Activated T-helper 9 cell treated with anti-CD3 and anti-CD28 coated beads, Interleukin-2, amount 50 U/mL, for 16 hours (primary cell): ENCODE data around the gene STPG3.

Experiments
- DNase-seq: peaks from one replicate; pipeline ENCODE4 v3.0.0-alpha.2; 2020; ENCODE audit warnings: low read depth

STPG3 gene

DNA sequence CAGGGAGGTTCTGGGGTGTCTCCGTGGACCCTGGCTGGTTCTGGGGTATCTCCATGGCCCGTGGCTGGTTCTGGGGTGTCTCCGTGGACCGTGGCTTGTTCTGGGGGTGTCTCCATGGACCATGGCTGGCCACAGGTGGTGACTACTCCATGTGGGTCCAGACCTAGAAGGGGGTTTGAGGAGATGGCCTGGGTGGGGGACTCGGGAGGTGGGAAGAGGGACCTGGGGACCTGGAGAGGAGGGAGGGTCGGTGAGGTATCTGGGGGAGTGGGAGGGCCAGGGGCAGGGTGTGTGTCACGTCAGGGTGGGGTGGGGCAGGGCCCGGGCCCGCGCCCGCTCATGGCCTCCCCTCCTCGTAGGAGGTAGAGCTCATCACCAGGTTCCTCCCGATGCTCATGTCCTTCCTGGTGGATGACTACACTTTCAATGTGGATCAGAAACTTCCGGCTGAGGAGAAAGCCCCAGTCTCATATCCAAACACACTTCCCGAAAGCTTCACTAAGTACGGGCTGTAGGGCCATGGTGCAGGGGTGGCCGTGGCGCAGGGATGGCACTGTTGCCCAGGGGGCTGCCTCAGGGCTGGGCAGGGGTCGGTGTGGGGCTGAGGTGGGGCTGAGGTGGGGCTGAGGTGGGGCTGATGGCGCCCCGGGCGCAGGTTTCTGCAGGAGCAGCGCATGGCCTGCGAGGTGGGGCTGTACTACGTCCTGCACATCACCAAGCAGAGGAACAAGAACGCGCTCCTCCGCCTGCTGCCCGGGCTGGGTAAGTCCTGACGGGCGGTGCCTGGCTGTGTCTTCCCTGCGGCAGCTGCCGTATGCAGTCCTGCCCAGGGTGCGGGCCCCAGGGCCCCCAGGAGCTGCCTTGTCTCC lies 15.7 kb downstream of the STPG3 start:
- no peak for DNase-seq

DNA sequence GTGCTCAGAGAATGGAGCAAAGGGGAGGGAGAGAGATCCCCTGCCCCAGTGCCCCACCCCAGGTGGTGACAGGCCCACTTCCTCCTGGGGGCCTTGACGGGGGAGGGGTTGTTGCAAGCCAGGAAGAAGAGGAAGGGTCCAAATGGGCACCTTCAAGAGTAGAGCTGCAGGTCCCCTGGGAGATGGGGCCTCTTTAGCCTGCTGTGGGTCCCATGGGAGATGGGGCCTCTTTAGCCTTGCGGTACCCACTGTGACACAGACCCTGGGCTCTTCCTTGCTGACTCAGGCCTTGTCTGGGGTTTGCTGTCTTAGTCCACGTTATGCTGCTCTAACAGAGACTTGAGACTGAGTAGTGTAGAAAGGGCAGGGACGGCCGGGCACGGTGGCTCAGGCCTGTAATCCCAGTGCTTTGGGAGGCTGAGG lies 16.9 kb downstream of the STPG3 start:
- DNase-seq, result no peak

DNA sequence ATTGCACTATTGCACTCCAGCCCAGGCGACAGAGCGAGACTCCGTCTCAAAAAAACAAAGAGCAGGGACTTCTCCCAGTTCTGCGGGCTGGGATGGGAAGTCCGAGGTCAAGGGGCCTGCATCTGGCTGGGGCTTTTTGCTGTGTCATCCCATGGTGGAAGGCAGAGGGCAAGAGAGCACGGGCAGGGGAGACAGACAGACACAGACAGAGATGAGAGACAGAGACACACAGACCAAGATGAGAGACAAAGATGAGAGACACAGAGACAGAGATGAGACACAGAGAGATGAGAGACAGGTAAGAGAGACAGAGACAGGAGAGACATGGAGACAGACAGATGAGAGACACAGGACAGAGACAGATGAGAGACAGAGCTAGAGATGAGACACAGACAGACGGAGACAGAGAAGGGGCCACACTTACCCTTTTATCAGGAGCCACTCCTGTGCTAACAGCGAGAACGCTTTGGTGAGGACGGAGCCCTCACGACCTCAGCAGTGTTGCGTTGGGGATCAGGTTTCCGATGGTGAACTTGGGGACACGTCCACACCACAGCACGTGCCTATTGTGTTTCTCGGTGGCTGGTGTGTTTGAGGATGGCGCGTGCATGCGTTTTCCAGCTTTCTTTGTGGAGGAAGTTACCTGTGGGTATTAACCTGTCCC lies 17.6 kb downstream of the STPG3 start:
- DNase-seq, result no peak

DNA sequence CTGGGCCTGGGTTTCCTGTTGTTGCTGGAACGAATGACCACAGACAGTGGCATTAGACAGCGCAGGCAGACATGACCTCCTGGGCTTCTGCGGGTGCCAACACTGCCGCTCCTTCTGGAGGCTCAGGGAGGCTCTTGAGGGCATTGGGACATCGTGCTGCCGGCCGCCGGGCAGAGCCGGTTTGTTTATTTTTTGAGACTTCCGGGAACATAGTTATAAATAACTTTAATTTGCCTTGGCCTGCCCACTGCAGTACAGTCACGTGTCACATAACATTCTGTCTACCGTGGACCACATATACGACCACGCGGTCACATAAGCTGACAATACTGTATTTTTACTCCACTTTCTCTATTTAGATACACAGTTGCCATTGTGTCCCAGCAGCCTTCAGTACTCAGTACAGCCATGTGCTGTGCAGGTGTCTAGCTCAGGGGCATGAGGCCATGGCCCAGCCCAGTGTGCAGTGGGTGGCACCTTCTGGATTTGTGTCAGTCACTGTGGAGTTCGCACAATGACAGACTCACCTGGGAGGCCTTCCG lies 18.2 kb downstream of the STPG3 start:
- no peak for DNase-seq

DNA sequence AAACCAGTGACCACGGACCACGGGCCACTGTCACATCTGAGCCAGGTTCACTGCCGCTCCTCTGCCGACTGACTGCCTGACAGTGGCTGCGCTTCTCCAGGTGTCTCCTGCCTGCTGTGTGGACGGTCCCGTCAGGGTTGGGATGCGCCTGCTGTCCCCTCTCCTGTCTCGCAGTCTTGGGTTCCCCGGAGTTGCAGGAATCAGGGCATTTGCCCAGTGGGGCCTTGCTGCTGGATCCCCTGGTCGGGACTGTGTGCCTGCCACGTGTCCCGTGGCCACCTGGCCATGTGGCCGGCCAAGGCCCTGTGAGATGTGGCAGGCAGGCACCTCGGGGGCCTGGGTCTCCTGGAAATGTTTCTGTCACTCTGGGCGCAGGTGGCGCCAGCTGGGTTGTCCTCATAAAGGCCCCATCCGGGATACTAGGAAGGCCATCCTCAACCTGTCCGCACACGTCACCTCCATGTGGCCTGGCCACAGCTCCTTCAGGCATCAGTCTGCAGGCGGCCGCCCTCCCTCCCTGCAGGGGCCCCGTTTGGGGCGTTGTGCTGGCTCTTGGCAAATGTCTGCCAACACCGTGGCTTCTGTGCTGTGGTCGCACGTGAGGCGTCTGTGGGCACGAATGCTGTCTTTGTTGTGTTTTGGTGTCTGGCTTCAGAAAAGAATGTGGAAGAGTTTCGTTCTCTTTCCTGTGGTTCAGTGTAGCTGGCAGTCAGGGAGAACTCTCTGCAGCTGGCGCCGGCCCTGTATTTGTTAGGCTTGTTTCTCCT lies 20.0 kb downstream of the STPG3 start:
- DNase-seq, result no peak

DNA sequence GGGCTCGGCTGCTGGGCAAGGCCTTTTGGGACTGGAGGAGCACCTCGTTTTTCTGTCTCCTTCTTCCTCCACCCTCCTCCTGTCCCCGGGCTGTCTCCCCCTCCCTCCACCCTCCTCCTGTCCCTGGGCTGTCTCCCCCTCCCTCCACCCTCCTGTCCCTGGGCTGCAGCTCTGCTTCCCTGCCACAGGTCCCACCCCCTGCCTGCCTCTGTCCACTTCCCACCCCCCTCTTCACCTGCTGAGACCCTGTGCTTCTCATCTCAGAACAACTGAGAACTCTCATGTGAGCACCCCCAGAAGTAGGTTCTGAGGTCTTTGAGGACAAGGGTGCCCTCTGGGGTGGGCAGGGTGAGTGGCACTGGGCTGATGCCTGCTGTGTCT lies 20.6 kb downstream of the STPG3 start:
- no peak for DNase-seq

DNA sequence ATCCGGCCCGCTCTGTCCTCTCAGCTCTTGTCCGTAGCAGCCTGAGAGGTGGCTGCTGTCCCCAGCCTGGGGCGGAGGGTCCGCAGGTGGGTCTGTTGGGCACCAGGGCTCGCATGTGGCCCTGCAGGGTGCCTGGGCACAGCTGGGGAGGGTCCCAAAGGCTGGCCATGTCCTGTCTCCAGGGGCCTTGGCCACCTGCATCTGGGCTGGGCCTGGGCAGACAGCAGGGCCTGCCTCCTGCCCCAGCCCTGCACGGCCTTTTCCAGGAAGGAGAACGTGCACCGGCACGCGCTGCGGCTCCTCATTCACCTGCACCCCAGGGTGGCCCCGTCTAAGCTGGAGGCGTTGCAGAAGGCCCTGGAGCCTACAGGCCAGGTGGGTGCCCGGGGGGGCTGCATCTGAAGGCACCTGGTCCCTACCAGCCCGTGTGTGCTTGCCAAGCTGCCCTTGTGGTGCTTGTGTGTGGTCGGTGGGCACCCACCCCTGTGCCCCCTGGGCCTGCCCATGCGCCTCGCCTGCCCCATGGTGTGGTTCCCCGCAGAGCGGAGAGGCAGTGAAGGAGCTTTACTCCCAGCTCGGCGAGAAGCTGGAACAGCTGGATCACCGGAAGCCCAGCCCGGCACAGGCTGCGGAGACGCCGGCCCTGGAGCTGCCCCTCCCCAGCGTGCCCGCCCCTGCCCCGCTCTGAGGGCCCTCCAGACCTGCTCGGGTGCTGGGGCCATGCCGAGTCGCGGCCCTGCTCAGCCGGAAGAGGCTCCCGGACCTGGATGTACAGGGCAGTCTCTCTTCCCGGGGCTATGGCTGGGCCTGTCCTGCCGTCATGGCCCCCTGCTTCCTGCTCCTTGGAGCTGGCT lies 21.4 kb downstream of the STPG3 start:
- no peak for DNase-seq

DNA sequence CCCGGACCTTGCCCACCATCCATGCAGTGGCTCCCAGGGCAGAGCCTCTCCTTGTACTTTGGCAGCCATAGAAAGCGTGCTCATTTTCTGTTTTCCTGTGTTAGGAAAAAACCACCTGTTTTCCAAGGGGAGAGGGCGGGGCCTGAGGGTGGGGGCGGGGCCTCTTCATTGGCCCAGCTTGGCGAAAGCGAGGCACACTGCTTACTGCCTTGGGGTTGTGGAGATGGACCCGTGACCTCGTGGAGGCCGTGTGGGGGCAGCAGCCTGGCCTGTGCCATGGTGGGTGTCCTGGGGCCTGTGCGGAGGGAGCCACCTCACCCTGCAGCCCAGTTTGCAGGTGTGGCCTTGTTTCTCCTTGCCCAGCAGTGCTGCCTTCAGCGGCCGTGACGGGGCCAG lies 22.0 kb downstream of the STPG3 start:
- DNase-seq, result no peak

DNA sequence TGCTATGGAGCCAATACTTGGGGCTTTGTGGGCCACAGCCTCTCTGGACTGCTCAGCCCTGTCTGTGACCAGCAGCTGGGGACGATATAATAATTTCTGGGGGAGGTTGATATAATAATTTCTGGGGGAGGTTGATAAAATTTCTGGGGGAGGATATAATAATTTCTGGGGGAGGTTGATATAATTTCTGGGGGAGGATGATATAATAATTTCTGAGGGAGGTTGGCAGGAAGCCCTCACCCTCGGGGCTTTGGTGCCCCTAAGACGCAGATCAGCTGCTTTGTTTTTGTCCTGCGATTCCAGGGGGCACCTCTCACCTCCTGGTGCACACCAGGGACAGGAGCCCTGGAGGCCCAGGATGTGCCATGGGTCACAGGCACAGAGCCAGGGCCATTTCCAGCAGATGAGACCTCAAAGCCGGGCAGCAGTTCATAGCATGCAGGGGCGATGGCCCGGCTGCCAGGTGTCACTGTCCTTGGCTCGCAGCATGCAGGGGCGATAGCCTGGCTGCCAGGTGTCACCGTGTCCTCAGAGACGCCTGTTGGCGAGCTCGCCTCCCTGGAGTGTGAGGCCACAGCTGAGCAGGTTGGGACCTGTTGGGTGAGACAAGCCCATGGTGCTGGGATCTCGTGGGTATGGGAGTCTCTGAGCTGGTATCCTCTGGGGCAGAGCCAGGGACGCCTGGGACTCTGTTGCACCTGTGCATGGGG lies 22.7 kb downstream of the STPG3 start:
- no peak for DNase-seq

DNA sequence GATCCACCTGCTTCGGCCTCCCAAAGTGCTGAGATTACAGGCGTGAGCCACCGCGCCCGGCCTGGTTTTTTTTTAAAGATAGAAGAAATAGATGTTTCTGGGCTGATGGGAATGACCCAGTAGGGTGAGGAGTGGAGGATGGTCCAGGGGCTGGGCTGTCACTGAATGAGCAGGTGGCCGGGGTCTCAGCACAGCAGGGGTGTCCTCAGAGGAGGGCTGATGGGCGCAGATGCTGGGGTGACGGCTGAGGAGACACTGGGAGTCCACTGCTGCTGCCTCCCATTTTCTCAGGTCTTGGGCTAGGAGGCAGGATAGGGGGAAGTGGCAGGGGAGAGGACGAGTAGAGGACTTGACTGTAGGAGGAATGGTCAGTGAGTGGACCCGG lies 24.1 kb downstream of the STPG3 start:
- no peak for DNase-seq

DNA sequence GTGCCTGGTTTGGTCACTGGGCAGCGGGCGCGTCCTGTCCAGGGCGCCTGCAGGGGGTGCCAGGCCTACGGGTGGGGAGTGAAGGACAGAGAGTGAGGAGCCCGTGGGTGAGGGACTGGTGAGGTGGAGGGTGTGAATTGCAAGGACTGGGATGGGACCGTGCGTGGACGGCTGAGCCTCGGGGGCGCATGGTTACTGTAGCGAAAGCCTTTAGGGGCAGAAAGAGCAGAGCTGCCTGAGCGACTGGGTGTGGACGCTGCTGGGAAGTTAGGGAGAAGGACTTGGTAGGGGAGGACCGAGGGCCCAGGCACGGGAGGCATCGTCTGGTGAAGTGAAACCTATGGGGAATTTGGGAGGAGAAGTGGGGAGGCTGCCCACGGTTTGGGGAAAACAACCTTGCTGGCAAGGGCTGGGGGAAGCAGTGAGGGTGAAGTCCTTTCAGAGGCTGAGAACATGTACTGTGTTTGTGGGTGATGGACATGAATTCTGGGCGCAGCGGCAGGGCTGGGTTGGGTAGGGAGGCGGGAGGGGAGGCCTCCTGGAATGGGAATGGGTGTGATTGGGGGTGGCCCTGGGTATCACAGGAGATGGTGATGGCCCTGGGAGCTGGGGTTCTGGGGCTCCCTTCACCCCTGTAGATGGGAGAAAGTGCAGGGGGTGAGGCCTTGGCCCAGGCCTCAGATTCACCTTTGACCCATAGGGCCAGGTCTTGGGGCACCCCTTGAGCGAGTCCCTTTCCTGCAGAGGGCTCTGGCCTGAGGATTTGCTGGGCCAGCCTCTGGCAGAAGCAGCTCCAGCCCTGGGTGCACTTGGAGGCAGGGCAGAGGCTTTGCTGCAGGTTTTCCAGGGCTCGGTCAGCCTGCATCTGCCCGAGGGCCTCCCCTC lies 24.7 kb downstream of the STPG3 start:
- DNase-seq, result no peak

DNA sequence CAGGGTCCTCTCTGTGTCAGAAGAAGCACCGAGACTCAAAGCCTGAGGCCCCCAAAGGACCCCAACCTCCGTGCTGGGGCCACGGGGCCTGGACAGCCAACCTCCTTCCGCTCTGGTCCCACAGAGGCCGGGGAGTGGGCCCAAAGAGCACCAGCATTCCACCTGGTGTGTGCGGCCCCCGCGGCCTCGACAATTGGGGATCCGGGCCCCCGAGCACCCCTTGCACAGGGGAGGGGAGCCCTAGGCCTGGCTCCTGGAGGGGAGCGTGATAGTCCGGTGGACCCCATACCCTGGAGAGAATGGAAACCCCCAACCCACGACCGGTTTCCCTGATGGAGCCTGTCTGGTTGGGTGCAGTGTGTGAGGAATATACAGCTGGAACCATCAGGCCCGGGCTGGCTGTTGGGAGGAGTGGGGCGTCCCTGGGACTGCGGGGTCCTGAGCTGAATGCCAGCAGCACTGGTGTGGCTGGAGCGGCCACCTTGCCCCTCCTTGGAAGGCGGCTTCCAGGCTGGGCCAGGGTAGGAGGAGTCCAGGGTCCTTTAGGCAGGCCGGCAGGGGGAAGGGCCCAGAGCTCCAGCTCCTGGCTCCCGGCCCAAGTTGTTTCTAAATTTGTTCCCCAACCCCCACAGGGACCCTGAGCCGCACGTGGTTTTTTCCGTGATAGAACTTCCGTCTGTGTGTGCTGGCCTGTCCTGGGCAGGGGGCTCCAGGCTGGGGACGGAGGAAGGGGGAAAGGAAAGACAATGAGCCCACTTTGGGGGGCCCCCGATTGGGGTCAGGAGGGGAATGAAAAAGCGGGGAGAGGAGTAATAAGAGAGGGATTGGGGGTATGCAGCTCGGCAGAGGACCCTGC lies 25.6 kb downstream of the STPG3 start:
- DNase-seq, result no peak

DNA sequence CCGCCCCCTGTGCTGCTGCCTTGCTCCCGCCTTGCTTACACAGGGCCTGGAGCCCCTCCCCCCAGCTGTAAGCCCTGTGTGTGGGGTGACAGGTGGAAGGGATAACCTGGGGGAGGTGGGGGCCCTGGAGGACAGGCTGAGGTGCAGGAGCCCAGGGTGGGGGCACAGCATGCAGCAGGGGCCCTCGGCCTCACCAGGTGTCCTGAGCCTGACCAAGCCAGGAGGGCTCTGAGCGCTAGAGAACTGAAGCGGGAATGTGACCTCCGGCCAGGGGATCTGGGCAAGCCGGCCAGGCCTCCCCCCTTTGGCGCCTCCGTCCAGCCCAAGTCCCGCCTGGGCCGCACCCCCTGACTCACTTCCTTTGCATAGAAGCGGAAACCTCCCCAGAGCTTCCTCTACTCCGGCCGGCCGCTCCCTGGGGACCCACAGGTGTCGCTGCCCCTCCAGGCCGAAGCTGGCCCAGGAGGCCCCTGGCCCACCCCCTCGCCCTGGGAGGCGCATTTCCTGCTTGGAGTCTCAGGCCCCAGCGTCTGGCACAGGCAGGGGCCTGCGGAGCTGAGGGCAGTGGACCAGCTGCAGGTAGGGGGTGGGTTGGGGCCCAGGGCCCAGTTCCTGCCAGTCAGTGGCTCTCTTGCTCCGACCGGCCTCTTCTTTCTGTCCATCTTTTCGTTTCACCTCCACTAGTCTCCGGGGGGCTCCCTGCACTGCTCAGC lies 26.4 kb downstream of the STPG3 start, which contains the start of gene TOR4A:
TSS of gene TOR4A (plus strand) at position 398 of the 713 bp plus-strand sequence. CDS start 964 bp downstream, outside the sequence.
- no peak for DNase-seq

DNA sequence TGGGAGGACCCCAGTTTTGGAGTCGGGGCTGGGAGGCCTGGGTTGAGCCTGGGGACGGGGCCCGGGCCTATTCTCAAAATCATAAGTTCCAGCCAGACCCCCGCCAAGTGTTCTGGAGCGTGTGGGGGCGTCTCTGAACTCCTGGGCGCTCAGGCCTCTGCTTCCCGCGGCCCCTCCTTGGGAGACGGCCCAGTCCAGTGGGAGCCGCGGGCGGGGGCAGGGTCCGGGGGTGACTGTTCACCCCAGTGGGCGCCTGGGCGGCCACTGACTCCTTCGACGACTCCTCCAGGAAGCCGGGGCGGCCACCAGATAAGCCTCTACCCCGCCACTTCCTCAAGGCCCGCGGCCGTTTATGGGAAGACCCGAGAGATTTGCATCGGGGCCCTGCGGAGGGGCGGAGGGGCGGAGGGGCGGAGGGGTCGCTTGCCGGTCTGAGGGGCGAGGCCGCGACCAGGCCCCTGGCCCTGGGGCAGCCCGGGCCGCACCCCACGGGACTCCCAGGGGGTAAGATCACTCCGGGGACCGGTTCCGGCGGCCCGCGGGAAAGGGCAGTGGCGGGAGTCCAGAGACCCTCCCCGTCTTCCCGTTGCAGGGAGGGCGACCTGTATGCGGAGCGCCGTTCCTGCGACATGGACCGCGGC lies 27.1 kb downstream of the STPG3 start:
- DNase-seq, result no peak

DNA sequence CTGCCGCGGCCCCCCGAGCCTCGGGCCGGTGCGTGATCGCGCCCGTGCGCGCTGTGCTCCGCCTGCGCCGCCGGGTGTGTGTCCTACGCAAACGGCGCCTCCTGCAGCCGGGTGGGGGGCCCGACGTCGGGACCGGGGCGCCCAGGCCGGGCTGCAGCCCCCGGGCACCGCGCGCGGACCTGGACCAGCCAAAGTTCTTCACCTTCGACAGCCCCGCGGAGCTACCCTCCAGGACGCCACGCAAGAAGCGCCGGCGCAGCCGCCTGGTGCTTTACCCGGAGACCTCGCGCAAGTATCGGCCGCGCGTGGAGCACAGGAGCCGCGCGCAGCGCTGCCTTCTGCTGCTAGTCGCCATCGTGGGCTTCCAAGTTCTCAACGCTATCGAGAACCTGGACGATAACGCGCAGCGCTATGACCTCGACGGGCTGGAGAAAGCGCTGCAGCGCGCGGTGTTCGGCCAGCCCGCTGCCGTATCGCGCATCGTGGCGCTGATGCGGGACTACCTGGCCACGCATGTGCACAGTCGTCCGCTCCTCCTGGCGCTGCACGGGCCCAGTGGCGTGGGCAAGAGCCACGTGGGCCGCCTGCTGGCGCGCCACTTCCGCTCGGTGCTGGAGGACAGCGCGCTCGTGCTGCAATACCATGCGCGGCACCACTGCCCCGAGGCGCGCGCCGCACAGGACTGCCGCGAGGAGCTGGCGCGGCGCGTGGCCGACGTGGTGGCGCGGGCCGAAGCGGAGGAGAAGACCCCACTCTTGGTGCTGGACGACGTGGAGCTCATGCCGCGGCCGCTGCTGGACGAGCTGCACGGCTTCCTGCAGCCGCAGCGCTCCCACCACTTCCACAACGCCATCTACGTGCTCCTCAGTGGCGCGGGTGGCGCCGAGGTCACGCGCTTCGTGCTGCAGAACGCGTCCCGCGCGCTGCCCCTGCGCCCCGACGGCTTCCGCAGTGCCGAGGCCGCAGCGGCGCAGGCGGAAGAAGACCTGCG lies 27.9 kb downstream of the STPG3 start:
- DNase-seq, result no peak

DNA sequence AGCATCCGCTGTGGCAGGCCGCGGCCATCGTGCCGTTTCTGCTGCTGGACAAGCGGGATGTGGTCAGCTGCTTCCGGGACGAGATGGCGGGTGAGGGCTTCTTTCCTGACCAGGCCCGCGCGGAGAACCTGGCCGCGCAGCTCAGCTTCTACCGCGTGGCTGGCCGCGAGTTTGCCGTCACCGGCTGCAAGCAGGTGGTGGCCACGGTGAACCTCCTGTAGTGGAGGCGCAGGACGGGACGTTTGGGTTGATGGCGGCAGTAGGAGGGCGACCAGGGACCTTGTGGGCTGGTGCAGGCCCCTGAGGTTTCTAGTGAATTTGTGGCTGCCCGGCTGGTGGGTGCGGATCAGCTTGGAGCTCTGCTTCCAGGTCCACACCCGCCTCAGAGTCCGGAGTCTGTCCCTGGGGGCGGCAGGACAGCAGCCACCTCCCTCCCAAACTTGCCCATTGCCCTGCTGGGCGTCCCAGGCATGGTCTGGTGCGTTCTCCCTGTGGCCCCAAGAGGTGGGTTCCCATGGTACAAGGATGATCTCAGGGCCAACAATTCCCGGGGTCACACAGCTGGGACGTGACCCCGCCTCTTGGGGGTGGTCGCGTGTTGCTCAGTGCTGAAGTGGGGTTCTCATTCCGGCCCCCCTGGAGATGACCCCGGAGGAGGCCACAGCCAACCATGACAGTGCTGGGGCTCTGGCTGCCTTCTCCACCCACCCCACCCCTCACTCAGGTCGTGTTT lies 28.8 kb downstream of the STPG3 start:
- no peak for DNase-seq
